ENCODE results near the gene USP4. TPM values are rescaled to one million over a fixed set of nuclear protein-coding genes. Genes with fewer than 3 reads are reported as not detected.

USP4 gene
- total RNA-seq, 1 donor from 2014 or later: 84.2 TPM

- intact Hi-C loops (cut with micrococcal nuclease): no loop called here
Measured at GRCh38 chr3:49298511-49298910, 41.3 kb downstream of the USP4 start.

GRCh38 chr3:49296781-49297411 lies 43.0 kb downstream of the USP4 start:
- intact Hi-C loops (cut with micrococcal nuclease): no loop called here

- intact Hi-C loops (cut with micrococcal nuclease): loop anchor here (1.0 kb wide), 1 partner anchor 154 kb away; no protein-coding TSS in a partner anchor
Measured at GRCh38 chr3:49295489-49296058, 44.3 kb downstream of the USP4 start.

- intact Hi-C loops (cut with micrococcal nuclease): no loop called here
Measured at GRCh38 chr3:49294343-49294742, 45.5 kb downstream of the USP4 start.

- intact Hi-C loops (cut with micrococcal nuclease): no loop called here
Measured at GRCh38 chr3:49283997-49284396, 55.9 kb downstream of the USP4 start.

- intact Hi-C loops (cut with micrococcal nuclease): no loop called here
Measured at GRCh38 chr3:49279376-49279775, 60.5 kb downstream of the USP4 start.

GRCh38 chr3:49278548-49278947 lies 61.3 kb downstream of the USP4 start:
- intact Hi-C loops (cut with micrococcal nuclease): no loop called here

GRCh38 chr3:49277383-49277775 lies 62.5 kb downstream of the USP4 start:
- intact Hi-C loops (cut with micrococcal nuclease): loop anchor here (2.0 kb wide), 1 partner anchor 63 kb away; the partner anchor contains the start of gene USP4

GRCh38 chr3:49276475-49277382 lies 63.1 kb downstream of the USP4 start, which contains the start of gene C3orf62:
C3orf62 (minus strand) TSS chr3:49277232; CDS start chr3:49276872, 360 bp downstream.
- intact Hi-C loops (cut with micrococcal nuclease): loop anchor here (2.0 kb wide), 1 partner anchor 64 kb away; the partner anchor contains the start of gene USP4

- intact Hi-C loops (cut with micrococcal nuclease): no loop called here
Measured at GRCh38 chr3:49273825-49274532, 65.9 kb downstream of the USP4 start.

GRCh38 chr3:49271047-49271446 lies 68.8 kb downstream of the USP4 start:
- intact Hi-C loops (cut with micrococcal nuclease): no loop called here

GRCh38 chr3:49270156-49270500 lies 69.7 kb downstream of the USP4 start:
- intact Hi-C loops (cut with micrococcal nuclease): no loop called here

GRCh38 chr3:49269443-49270155 lies 70.3 kb downstream of the USP4 start:
- intact Hi-C loops (cut with micrococcal nuclease): no loop called here

GRCh38 chr3:49266410-49267095 lies 73.3 kb downstream of the USP4 start:
- intact Hi-C loops (cut with micrococcal nuclease): no loop called here

- intact Hi-C loops (cut with micrococcal nuclease): no loop called here
Measured at GRCh38 chr3:49265661-49266386, 74.0 kb downstream of the USP4 start.

- intact Hi-C loops (cut with micrococcal nuclease): no loop called here
Measured at GRCh38 chr3:49263159-49263889, 76.5 kb downstream of the USP4 start.

- intact Hi-C loops (cut with micrococcal nuclease): no loop called here
Measured at GRCh38 chr3:49260806-49261324, 79.0 kb downstream of the USP4 start.

GRCh38 chr3:49257187-49257586 lies 82.7 kb downstream of the USP4 start:
- intact Hi-C loops (cut with micrococcal nuclease): no loop called here
